HG03520 (cell line): ENCODE measurements around the gene MAP3K3.

Experiments
- ATAC-seq: cut with Tn5 transposase; IDR thresholded peaks from one replicate; pipeline ENCODE4 v1.9.1; 2021; ENCODE audit warnings: mild to moderate bottlenecking, moderate library complexity; ENCODE audit not compliant: unreplicated experiment

MAP3K3 gene

GRCh38 chr17:63649813-63650212 lies 27.6 kb downstream of the MAP3K3 start:
- ATAC-seq, result no peak

- ATAC-seq, result no peak
These were observed 29.9 kb downstream of the MAP3K3 start for GRCh38 chr17:63652106-63652505.

- ATAC-seq, result no peak
These were observed 30.8 kb downstream of the MAP3K3 start for GRCh38 chr17:63653050-63653449.

- ATAC-seq, result no peak
These were observed 35.6 kb downstream of the MAP3K3 start for GRCh38 chr17:63657786-63658185.

GRCh38 chr17:63658366-63658765 lies 36.1 kb downstream of the MAP3K3 start:
- no peak for ATAC-seq

- no peak for ATAC-seq
These were observed 37.6 kb downstream of the MAP3K3 start for GRCh38 chr17:63659850-63660249.

GRCh38 chr17:63665527-63666214 lies 43.5 kb downstream of the MAP3K3 start:
- ATAC-seq, result no peak

GRCh38 chr17:63672856-63673255 lies 50.6 kb downstream of the MAP3K3 start:
- no peak for ATAC-seq

GRCh38 chr17:63675231-63675606 lies 53.0 kb downstream of the MAP3K3 start:
- no peak for ATAC-seq

- ATAC-seq, result no peak
These were observed 53.7 kb downstream of the MAP3K3 start for GRCh38 chr17:63675607-63676546.

- ATAC-seq, result no peak
These were observed 54.4 kb downstream of the MAP3K3 start for GRCh38 chr17:63676584-63676983.

GRCh38 chr17:63679214-63679613 lies 57.0 kb downstream of the MAP3K3 start:
- no peak for ATAC-seq

- ATAC-seq, result no peak
These were observed 58.5 kb downstream of the MAP3K3 start for GRCh38 chr17:63680700-63681099.

GRCh38 chr17:63681530-63681929 lies 59.3 kb downstream of the MAP3K3 start:
- ATAC-seq, result no peak

- no peak for ATAC-seq
These were observed 60.2 kb downstream of the MAP3K3 start for GRCh38 chr17:63682441-63682840.

- ATAC-seq, result no peak
These were observed 60.8 kb downstream of the MAP3K3 start for GRCh38 chr17:63682981-63683380.

- ATAC-seq, result no peak
These were observed 62.8 kb downstream of the MAP3K3 start for GRCh38 chr17:63685041-63685440.

GRCh38 chr17:63685578-63685977 lies 63.4 kb downstream of the MAP3K3 start:
- no peak for ATAC-seq

- ATAC-seq, result no peak
These were observed 64.0 kb downstream of the MAP3K3 start for GRCh38 chr17:63686138-63686685.

- ATAC-seq, result no peak
These were observed 66.3 kb downstream of the MAP3K3 start for GRCh38 chr17:63688396-63689020.

GRCh38 chr17:63689479-63689878 lies 67.3 kb downstream of the MAP3K3 start:
- no peak for ATAC-seq
